HG02642 (cell line): Measurements from ENCODE around the gene ZSCAN18.
"Not testable (repeated sequence)": the region's sequence is repeated elsewhere in the genome, so short reads cannot be mapped to it uniquely, and the experiment has no call there.

Experiments used
- ATAC-seq: cut with Tn5 transposase; IDR thresholded peaks from one replicate; pipeline ENCODE4 v1.9.1; 2021; ENCODE audit warnings: mild to moderate bottlenecking; ENCODE audit not compliant: unreplicated experiment, poor library complexity

Gene ZSCAN18, protein sequence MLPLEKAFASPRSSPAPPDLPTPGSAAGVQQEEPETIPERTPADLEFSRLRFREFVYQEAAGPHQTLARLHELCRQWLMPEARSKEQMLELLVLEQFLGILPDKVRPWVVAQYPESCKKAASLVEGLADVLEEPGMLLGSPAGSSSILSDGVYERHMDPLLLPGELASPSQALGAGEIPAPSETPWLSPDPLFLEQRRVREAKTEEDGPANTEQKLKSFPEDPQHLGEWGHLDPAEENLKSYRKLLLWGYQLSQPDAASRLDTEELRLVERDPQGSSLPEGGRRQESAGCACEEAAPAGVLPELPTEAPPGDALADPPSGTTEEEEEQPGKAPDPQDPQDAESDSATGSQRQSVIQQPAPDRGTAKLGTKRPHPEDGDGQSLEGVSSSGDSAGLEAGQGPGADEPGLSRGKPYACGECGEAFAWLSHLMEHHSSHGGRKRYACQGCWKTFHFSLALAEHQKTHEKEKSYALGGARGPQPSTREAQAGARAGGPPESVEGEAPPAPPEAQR

DNA sequence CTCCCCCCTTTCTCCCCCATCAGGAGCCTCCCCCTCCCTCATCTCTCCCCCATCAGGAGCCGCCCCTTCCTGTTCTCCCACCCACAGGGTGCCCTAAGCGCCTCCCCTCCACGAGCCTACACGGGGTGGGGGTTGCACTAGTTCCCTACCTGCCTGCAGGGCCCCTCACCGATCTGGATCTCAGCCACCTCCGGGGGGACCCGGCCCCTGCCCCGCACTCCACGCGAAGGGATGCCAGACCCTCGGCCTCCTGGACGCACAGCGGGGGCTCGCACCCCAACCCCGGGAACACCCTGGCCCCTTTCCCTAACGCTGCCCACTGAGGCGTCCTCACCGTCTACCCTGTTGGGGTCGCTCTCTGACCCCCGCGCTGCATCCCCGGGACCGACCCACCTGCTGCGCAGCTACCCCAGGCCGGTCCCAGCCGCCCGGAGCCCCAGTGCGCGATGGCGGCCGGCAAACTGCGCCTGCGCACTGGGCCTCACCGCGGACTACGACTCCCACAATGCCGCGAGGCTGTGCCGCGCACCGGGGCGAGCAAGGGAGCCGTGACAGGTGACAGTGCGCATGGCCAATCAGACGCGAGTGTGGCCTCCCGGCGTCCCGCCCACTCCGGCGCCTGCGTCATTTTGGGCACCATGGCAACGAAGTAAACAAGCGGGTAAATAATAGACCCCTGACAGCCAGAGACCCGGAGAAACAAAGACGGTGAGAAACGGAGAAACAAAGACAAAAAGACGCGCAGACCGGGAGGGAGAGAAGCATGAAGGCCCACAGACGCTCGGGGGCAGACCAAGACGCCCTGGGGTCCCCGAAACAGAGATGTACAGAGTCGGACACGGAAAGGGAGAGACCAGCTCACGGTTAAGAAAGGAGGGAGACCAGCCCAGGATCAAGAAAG is at the start of gene ZSCAN18:
TSS of gene ZSCAN18 (minus strand) at position 451 of the 901 bp plus-strand sequence. CDS start 7,964 bp downstream, outside the sequence.
- peak; percentile 92 for ATAC-seq

DNA sequence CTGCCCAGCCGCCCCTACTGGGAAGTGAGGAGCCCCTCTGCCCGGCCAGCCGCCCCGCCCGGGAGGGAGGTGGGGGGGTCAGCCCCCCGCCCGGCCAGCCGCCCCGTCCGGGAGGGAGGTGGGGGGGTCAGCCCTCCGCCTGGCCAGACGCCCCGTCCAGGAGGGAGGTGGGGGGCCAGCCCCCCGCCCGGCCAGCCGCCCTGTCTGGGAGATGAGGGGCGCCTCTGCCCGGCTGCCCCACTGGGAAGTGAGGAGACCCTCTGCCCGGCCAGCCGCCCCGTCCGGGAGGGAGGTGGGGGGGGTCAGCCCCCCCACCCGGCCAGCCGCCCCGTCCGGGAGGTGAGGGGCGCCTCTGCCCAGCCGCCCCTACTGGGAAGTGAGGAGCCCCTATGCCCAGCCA is 49.4 kb upstream of the ZSCAN18 start:
- not testable (repeated sequence) for ATAC-seq

DNA sequence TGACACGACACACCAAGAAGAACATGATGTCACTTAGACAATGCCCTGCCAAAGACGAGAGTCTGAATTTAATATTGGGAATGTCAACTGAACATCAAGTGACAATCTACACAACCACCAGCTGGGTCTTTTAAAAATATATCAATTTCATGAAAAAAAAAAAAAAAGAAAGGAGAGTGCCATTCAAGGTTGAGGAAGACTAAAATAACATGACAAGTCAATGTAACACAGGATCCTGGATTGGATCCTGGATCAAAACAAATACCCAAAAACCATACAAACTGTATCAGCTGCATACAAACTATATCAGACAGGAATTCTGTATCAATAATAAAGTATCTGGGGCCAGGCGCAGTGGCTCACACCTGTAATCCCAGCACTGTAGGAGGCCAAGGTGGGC is 47.8 kb upstream of the ZSCAN18 start:
- no peak for ATAC-seq

DNA sequence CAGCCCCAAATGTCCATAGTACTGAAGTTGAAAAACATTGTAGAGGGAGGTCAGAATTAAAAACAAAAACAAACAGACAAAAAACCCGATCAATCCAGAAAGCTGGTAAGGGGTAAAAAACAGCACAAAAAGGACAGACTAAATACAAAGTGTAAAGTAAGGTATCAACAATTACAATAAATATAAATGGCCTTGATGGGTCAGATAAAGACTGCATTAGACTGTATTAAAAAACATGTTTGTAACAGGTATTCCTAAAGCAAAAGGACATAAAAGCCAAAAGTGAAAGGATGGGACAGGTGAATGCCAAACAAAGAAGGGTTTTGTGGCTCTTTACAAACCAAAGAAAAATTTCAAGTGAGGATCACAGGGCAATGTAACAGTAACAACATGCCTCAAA is 36.2 kb upstream of the ZSCAN18 start:
- ATAC-seq = no peak

DNA sequence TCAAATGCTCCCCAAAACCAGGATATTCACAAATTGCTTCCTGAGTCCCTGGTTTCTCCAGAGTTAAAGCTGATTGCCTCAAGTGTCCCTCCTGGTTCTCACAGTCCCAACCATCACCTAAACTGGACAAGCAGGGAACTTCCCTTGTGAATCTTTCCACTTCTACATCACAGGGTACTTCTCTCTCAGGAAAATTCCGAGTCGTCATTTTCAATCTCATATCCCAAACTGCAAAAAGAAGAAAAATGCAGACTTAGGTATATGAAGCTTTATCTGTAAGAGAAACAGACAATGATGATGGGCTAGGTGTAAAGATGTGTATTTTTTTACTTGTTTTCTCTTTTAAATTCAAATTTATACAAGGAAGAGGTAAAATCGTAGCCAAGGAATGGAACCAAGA is 31.3 kb upstream of the ZSCAN18 start:
- ATAC-seq = no peak

DNA sequence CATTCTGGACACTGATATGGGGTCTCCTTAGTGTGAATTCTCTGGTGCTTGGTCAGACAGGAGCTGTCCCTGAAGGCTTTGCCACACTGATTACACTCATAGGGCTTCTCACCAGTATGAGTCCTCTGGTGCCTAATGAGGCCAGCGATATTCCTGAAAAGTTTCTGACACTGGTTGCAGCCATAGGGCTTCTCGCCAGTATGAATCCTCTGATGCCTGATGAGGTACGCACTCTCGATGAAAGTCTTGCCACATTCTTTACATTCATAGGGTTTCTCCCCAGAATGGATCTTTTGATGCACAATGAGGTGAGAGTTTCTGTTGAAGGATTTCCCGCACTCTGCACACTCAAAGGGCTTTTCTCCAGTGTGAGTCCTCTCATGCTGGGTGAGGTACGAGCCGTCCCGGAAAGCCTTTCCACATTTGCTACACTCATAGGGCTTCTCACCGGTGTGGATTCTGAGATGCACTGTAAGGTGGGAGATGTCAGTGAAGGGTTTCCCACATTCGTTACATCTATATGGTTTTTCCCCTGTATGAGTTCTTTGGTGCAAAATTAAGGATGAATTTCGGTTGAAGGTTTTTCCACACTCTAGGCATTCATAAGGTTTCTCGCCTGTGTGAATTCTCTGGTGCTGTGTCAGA is 30.1 kb upstream of the ZSCAN18 start:
- no peak for ATAC-seq

DNA sequence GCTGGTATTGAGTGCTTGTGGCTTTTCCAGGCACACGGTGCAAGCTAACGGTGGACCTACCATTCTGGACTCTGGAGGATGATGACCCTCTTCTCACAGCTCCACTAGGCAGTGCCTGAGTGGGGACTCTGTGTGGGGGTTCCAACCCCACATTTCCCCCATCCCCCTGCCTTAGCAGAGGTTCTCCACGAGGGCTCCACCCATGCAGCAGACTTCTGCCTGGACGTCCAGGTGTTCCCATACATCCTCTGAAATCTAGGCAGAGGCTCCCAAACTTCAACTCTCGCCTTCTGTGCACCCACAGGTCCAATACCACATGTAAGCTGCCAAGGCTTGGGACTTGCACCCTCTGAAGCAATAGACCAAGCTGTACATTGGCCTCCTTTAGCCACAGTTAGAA is 25.3 kb upstream of the ZSCAN18 start:
- no peak for ATAC-seq

DNA sequence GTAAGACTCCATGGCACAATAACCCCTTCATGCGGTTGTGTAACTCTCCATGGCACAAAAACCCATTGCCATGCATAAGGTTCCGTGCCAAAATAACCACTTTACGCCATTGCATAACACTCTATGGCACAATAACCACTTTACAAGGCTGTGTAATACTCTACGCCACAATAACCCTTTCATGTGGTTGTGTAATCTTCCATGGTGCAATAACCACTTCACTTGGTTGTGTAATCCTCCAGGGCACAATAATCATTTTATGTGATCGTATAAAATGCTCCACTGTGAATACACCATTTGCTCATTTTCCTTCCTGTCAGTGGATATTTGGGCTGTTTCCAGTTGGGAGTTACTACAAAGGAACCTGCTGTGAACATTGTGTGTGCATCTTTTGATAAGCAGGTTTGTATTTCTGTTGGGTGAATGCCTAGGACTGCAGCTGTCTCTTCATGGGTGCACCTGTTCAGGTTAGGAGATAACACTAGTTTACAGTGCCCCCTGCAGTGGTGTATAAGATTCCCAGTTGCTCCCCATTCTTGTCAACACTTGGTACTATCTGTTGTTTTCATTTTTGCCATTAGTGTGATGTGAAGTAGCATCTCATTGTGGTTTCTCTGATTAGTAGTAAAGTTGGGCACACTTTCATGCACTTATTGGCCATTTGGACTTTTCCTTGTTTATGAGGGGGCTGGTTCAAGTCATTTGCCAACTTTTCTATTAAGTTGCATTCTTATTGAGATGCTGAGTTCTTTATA is 21.1 kb upstream of the ZSCAN18 start:
- ATAC-seq = no peak

DNA sequence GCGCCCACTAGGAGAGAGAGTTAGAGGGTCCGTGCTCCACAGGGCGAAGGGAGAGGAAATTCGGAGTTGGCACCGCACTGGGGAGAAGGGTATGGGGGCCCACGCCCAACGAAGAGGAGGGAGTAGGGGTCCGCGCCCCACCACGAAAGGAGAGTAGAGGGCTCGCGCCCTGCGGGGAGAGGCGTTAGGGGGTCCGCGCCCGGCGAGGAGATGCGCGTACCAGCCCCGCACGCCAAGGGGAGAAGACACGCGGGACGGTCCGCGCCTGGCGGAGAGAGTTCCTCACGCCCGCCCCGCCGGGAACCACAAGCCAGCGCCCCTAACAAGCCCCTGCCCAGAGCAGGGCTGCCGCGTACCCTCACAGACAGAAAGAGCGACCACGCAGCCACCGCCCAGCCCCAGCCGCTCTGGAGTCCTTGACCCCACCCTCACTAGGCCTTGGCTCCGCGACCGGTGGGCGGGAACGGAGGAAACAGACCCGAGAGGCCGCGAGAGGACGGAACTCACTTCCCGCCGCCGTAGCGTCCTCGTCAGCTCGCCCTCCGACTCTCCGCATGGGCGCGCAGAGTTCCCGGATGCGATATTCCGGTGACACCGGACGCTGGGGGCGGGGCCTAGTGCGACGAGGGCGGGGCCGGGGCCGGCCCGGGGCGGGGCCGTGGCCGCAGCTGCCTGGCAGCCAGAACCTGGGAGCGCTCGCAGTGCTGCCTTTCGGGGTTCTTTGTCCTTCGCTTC is 20.0 kb upstream of the ZSCAN18 start:
- ATAC-seq = no peak

DNA sequence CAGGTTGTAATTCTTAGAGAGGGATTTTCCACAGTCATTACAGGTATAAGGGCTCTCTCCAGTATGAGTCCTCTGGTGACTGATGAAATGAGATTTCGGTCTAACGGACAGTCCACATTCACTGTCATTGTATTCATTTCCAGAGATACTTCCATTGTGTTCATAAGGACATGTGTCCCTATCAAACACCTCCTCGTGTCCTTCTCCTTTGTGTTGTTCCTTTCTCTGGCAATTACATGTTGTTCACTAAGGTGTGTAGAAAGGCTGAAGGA is 10.5 kb upstream of the ZSCAN18 start:
- no peak for ATAC-seq

DNA sequence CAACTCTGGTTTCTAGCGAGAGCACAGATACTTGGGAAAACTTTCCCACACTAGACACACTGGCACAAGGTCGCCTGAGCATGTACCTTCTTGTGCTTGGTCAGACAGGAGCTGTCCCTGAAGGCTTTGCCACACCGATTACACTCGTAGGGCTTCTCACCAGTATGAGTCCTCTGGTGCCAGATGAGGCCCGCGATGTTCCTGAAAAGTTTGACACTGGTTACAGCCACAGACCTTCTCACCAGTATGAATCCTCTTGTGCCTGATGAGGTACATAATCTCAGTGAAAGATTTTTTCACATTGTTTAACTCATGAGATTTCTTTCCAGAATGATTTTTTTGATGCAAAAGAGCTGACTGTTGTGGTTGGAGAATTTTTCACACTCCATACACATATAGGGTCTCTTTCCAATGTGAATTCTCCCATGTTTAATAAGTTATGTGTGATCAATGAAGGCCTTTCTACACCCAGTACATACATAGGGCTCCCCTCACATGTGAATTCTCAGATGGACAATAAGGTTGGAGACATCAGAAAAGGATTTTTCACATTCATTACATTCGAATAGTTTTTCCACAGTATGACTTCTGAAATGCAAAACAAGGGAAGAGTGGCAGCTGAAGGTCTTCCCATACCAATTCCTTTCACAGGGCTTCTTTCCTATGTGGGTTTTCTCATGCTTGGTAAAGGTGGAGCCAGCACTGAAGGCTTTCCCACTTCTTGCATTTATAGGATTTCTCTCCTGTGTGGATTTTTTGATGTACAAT is 9.9 kb upstream of the ZSCAN18 start:
- no peak for ATAC-seq

DNA sequence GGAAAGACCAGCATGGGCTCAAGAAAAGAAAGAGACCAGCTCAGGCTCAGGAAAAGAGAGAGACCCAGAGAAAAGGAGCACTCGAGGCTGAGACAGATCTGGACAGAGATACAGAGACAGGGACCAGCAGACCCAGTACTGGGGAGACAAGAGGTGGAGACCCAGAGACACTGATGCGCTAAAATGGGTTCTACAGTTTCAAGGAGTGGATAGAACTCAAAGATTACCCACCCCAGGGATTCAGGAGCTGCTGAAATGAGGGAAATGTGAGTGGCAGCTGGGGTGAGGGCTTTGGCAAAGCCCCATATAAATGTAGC is 609 bp upstream of the ZSCAN18 start:
- no peak for ATAC-seq

DNA sequence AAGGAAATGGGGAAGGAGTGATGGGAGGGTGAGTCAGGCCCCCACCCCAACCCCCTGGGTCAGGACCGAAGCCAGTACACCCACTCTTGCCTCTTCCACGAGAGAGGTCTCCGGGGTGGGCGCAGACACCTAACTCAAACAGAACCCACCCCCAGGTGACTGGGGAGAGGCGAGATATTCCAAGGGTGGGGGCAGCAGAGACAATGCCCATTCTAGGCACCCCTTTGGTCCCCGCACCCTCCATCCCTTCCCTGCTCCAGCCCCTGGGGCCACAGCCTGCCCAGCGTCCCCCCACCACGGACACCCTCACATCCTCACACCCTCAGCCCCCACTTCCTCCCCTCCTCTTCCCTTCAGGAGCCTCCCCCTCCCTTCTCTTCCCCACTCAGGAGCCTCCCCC is 682 bp downstream of the ZSCAN18 start:
- ATAC-seq = no peak

DNA sequence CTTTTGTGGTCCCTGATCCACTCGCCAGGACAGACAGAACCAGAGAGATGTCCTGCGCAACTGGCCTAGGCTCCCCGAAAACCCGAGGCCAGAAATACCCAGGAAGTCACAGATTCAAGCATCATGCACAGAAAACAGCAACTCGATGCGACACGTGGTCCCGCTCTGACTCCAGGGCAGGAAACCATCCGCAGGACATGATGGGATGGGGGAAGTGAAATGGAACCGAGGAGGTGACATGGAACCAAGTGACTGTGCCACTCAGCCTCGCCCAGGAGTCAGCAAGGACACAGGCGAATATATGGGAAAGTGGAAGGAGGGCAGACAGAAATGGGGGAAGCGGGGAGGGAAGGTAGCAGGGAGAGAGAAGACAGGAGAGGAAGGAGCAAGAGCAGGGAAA is 1.1 kb downstream of the ZSCAN18 start:
- no peak for ATAC-seq

DNA sequence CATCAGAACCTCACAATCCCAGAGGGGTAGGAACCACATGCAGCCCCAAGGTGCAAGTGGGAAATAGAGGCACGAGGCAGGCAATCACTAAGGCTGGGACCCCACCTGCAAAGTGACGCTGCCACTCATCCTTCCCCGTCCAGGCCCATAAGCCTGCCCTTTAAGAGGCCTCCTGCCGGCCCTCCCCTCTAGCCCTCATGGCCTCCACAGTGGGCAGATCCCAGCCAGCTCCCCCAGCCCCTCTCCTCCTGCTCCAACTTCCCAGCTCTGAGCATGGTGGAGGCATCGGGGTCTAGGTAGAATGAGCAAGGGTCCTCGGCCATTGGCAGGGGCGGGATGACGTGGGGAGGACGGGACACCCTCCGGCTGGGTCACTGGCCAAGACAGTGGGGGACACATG is 2.7 kb downstream of the ZSCAN18 start:
- no peak for ATAC-seq

DNA sequence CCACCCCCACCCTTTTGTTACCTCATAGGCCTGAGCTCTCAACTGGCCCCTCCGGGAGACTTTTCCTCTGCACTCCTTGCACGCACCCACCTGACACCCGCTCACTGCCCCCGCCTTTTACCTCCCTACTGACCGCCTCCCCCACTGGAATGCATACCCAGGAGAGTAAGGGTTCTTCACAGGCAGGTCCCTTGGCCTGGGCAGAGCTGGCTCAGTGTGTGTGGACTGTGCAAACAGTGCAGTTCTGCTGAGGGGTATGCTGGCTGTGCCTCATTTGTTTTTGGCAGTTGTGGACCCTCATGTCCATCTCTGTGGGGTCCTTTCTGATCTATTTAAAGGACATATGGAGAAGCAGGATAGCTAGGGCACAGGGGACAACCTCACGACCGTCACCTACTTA is 5.0 kb downstream of the ZSCAN18 start:
- ATAC-seq = no peak

DNA sequence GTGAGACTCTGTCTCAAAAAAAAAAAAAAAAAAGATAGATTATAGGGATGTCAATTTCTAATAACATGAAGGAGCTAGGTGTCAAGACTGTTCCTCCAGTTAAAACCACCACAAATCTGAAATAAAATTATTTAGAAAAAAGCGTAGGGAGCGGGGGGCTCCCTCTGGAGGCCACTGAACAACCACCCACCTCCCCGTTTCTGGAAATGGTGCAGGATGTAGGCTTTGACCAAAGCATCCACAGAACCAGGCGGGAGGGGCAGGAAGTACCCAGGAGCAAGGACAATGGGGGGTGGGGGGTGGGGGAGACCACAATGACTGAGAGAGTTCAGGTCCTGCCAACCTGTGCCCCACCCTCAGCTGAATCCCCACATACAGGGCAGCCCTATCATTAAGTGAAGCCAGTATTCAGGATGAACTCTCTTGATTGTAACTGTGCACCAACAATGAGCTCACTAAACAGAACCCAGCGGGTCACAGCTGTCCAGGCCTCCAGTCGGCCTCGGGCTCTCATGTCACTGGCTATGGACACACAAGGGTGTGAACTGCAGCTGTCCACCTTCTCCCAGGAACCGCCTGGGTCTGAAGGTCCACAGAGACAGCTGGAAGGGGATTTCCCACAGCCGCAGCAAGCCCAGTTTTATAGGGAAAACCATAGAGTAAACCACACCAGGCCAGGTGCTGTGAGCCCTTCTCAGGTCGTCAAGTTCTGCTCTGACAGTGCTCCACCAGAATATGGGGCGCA is 6.6 kb downstream of the ZSCAN18 start:
- no peak for ATAC-seq

DNA sequence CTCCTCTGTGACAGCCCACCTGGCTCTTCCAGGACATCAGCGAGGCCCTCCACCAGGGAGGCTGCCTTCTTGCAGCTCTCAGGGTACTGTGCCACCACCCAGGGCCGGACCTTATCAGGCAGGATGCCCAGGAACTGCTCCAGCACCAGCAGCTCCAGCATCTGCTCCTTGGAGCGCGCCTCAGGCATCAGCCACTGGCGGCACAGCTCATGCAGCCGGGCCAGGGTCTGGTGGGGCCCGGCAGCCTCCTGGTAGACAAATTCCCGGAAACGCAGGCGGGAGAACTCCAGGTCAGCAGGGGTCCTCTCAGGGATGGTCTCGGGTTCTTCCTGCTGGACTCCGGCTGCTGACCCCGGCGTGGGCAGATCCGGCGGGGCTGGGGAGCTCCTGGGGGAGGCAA is 8.2 kb downstream of the ZSCAN18 start:
- no peak for ATAC-seq
